ENCODE results near the gene CCDC85A. TPM values are rescaled to one million over a fixed set of nuclear protein-coding genes. Genes with fewer than 3 reads are reported as not detected.

CCDC85A gene
- total RNA-seq, 4 donors from 2014 or later, result 9.0 to 28.4 (median 9.8) TPM

GRCh38 chr2:56184500-56185011, 766 bp downstream of the CCDC85A start:
- no peak for TF ChIP-seq CTCF (IDR thresholded peaks at IDR 0.05; ENCODE audit: low read depth)

- TF ChIP-seq CTCF (IDR thresholded peaks at IDR 0.05; ENCODE audit: low read depth), result no peak
These were observed 1.4 kb downstream of the CCDC85A start for GRCh38 chr2:56185101-56185581.

GRCh38 chr2:56185582-56186046, 1.8 kb downstream of the CCDC85A start:
- no peak for TF ChIP-seq CTCF (IDR thresholded peaks at IDR 0.05; ENCODE audit: low read depth)

- TF ChIP-seq CTCF (IDR thresholded peaks at IDR 0.05; ENCODE audit: low read depth), result no peak
These were observed 7.8 kb downstream of the CCDC85A start for GRCh38 chr2:56191617-56192016.

- no peak for TF ChIP-seq CTCF (IDR thresholded peaks at IDR 0.05; ENCODE audit: low read depth)
These were observed 9.0 kb downstream of the CCDC85A start for GRCh38 chr2:56192664-56193305.

- no peak for TF ChIP-seq CTCF (IDR thresholded peaks at IDR 0.05; ENCODE audit: low read depth)
These were observed 11.8 kb downstream of the CCDC85A start for GRCh38 chr2:56195563-56195962.

- TF ChIP-seq CTCF (IDR thresholded peaks at IDR 0.05; ENCODE audit: low read depth), result no peak
These were observed 14.0 kb downstream of the CCDC85A start for GRCh38 chr2:56197816-56198215.
